GM18861 (cell line): Measurements from ENCODE around the gene KNTC1.
"Not testable (repeated sequence)": the region's sequence is repeated elsewhere in the genome, so short reads cannot be mapped to it uniquely, and the experiment has no call there.

Experiments used
- ATAC-seq: cut with Tn5 transposase; IDR thresholded peaks from one replicate; pipeline ENCODE4 v1.9.1; 2021; ENCODE audit not compliant: unreplicated experiment

KNTC1 gene, protein sequence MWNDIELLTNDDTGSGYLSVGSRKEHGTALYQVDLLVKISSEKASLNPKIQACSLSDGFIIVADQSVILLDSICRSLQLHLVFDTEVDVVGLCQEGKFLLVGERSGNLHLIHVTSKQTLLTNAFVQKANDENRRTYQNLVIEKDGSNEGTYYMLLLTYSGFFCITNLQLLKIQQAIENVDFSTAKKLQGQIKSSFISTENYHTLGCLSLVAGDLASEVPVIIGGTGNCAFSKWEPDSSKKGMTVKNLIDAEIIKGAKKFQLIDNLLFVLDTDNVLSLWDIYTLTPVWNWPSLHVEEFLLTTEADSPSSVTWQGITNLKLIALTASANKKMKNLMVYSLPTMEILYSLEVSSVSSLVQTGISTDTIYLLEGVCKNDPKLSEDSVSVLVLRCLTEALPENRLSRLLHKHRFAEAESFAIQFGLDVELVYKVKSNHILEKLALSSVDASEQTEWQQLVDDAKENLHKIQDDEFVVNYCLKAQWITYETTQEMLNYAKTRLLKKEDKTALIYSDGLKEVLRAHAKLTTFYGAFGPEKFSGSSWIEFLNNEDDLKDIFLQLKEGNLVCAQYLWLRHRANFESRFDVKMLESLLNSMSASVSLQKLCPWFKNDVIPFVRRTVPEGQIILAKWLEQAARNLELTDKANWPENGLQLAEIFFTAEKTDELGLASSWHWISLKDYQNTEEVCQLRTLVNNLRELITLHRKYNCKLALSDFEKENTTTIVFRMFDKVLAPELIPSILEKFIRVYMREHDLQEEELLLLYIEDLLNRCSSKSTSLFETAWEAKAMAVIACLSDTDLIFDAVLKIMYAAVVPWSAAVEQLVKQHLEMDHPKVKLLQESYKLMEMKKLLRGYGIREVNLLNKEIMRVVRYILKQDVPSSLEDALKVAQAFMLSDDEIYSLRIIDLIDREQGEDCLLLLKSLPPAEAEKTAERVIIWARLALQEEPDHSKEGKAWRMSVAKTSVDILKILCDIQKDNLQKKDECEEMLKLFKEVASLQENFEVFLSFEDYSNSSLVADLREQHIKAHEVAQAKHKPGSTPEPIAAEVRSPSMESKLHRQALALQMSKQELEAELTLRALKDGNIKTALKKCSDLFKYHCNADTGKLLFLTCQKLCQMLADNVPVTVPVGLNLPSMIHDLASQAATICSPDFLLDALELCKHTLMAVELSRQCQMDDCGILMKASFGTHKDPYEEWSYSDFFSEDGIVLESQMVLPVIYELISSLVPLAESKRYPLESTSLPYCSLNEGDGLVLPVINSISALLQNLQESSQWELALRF (N-terminal part only)

GRCh38 chr12:122526683-122527477, at the start of gene KNTC1, which contains the start of gene RSRC2:
Gene KNTC1 (plus strand): TSS chr12:122527249. CDS start chr12:122530064, 2,815 bp downstream.
Gene RSRC2 (minus strand): TSS chr12:122526936. CDS start chr12:122526853, 83 bp downstream.
- ATAC-seq = peak; percentile 89

DNA sequence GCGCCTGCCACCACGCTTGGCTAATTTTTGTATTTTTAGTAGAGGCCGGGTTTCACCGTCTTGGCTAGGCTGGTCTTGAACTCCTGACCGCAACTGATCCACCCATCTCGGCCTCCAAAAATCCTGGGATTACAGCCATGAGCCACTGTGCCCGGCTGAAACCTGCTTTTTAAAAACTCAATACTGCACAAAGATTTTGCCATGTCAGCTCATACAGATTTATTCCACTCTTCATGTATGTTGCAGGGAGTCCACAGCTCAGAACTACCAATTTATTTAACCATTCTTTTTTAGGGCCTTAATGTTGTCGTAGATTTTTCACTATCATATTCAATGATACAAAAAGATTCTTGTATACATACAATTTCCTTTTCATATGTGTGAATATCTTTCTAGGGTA, 46.3 kb upstream of the KNTC1 start:
- no peak for ATAC-seq

GRCh38 chr12:122481861-122482260, 45.2 kb upstream of the KNTC1 start:
- ATAC-seq = no peak

DNA sequence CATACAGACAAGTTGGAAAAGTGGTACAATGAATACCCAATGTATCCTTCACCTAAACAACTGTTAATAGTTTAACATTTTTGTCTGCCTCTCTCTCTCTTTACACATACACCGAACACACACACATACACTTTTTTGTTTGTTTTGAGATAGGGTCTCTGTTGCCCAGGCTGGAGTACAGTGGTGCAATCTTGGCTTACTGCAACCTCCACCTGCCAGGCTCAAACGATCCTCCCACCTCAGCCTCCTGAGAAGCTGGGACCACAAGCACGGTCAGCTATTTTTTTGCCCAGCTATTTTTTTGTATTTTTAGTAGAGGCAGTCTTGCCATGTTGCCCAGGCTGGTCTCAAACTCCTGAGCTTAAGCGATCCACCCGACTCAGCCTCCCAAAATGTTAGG, 43.1 kb upstream of the KNTC1 start:
- no peak for ATAC-seq

DNA sequence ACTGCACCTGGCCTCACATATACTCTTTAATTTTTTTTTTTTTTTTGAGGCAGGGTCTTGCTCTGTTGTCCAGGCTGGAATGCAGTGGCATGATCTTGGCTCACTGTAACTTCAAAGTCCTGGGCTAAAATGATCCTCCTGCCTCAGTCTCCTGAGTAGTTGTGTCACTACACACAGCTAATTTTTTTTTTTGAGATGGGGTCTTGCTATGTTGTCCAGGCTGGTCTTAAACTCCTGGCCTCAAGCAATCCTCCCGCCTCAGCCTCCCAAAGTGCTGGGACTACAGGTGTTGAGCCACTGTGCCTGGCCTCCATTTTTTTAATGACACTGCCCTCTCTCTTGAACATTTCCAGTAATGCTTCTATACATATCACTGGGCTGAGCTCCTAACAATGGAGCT, 42.7 kb upstream of the KNTC1 start:
- not testable (repeated sequence) for ATAC-seq

GRCh38 chr12:122486360-122486759, 40.7 kb upstream of the KNTC1 start:
- not testable (repeated sequence) for ATAC-seq

- no peak for ATAC-seq
Measured at GRCh38 chr12:122486805-122487426, 40.1 kb upstream of the KNTC1 start.

GRCh38 chr12:122487807-122488206, 39.2 kb upstream of the KNTC1 start:
- ATAC-seq = not testable (repeated sequence)

DNA sequence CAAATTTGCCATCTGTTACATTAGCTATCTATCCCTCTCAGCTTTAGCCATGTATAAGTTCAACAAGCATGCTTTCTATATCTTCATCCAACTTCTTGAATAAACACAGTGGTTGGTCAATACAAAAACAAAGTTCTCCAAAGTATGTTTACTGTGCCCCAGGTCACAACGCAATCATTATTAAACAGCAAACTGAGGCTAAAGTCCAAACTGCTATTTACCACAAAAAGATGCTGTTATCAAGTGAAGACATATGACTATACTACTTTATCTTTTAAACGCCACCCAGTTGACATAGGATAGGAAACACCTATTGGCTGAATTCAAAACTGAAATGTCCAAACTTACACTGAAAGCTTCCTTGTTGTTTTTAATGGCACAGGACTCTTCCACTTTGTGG, 38.0 kb upstream of the KNTC1 start:
- no peak for ATAC-seq

DNA sequence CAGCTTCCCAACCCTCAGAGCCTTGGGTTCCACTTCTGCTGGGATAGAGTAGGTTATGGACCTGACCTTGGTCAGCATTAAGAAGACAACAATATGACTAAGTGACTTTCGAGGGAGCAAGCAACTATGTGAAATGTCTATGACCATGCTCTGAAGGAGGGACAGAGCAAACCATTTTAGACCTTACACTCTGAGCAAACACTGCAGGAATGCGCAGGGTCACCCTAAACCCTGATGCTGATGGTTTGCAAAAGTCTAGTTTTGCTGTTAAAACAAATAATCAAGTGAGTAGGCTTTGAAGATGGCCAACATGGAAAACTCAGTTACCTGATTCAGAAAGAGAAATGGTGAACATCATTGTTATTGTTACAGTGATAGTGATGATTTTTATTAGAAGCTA, 35.1 kb upstream of the KNTC1 start:
- ATAC-seq = no peak

GRCh38 chr12:122493222-122493621, 33.8 kb upstream of the KNTC1 start:
- not testable (repeated sequence) for ATAC-seq

- no peak for ATAC-seq
Measured at GRCh38 chr12:122495258-122495657, 31.8 kb upstream of the KNTC1 start.

- ATAC-seq = no peak
Measured at GRCh38 chr12:122499991-122500684, 26.9 kb upstream of the KNTC1 start.

DNA sequence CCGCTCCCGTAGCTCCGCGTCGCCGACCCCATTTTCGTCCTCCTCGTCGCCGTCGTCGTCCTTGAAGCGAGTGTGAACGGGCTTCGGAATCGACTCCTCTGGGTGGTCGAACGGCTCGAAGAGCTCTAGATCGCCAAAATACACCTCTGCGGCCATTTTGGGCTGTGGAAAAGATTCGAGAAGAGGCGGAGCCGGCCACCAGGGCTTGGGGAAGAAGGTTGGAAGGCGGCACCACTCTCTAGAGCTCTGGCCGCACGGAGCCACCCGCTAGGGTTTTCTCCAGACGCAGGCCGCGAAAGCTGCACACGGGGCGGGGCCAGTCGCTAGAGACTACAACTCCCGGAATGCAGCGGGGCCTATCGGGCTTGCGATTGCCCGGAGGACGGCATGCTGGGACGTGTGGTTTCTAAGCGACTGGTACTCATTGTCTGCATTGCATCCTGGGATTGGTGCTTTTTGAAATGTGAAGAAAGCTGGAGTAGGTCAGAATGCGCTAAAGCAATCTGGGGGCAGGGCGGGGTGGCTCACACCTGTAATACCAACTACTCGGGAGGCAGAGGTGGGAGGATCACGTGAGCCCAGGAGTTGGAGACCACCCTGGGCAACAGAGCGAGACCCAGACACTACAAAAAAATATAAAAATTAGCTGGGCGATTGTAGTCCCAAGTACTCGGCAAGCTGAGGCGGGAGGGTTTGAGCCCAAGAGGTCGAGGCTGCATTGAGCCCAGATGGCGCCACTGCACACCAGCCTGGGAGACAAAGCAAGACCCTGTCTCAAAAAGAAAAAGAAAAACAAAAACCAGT, 26.2 kb upstream of the KNTC1 start, which contains the start of gene ZCCHC8:
TSS of gene ZCCHC8 (minus strand) at position 248 of the 804 bp plus-strand sequence. CDS start at position 156, 92 bp downstream.
- peak; percentile 84 for ATAC-seq

DNA sequence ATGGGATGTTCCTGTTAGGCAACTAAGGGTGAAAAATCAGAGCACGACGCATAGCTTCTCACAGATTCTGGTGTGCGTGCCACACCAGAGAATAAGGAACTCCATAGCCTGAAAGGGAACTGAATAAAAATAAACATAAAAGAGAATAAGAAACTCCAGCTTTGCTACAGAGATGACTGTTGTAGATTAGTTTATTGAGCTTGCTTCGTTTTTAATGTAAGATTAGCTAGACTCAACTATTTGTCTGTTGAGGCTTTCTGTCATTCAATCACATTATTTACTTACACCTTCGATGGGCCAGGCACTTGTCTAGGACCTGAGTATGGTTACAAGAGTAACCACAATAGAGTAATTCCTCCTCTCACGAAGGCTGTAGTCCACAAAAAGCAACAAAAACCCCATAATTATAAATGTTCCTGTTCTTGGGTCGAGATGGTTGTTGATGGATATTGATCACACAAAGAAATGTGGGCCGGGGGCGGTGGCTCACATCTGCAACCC, 25.5 kb upstream of the KNTC1 start:
- ATAC-seq = no peak

DNA sequence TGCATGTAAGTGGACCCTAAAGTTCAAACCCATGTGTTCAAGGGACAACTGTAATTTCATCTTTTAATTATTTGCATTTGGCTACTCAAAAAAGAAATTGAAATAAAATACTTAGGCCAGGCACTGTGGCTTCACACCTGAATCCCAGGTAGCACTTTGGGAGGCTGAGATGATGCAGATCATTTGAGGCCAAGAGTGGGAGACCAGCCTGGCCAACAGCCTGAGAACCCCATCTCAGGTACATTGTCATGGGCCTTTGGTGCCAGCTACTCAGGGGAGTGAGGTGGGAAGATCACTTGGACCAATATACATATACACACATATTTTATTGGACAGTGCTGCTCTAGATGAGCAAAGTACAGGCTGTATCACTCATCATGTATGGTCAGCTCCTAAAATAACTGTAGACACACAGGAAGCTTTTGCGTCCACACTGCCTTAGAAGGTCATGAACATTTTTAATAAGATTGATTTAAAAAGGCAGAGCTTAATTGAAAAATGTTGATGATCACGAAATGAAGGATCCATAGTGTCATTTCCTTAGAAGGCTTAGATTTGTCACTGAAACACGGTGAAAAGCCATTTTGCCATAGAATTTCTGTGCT, 23.8 kb upstream of the KNTC1 start:
- ATAC-seq = no peak

DNA sequence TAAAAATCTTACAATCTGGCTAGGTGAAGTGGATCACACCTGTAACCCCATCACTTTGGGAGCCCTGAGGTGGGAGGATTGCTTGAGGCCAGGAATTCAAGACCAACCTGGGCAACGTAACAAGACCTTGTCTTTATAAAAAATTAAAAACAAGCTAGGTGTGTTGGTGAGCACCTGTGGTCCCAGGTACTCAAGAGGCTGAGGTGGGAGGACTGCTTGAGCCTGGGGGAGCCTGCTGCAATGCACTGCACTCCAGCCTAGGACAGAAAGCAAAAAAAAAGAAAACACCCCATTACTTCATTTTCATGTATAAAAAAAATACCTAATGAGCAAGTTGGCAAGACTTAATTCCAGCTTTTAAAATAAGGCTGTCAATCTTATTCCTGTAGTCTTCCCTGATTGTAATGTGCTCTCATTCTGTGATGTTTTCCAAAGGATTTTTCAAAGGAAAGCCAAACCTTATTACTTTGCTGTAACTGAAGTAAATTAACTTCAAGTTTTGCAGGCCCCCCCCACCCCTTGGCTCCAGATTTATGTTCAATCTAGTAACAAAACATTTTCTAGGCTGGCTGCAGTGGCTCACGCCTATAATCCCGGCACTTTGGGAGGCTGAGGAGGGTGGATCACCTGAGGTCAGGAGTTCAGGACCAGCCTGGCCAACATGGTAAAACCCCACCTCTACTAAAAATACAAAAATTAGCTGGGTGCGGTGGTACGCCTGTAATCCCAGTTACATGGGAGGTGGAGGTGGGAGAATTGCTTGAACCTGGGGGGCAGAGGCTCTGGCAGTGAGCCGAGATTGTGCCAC, 23.1 kb upstream of the KNTC1 start:
- ATAC-seq = no peak
